KBM-7 (cell line): ENCODE measurements around the gene RPS14.

Source experiments
- DNase-seq: peaks from one replicate; pipeline ENCODE4 v3.0.0-alpha.2; 2015
- in situ Hi-C: fragments of 300-500 bp; cut with MboI; formaldehyde crosslinking; loops from 2 replicates; pipeline ENCODE4 v1.14.3; 2020; ENCODE audit warnings: low sequenced_read_pairs, low pct_unique_long_range_greater_than_20kb, mixed read lengths

RPS14 gene

GRCh38 chr5:150451594-150451993, 2.1 kb upstream of the RPS14 start:
- in situ Hi-C loops: no loop called here
- no peak for DNase-seq

- in situ Hi-C loops: no loop called here
- peak; percentile 37 for DNase-seq
Observed at GRCh38 chr5:150448952-150449516, 505 bp downstream of the RPS14 start.

GRCh38 chr5:150448334-150448733, 1.2 kb downstream of the RPS14 start:
- in situ Hi-C loops: no loop called here
- no peak for DNase-seq

GRCh38 chr5:150447188-150447587, 2.4 kb downstream of the RPS14 start:
- no peak for DNase-seq
- in situ Hi-C loops: no loop called here

GRCh38 chr5:150446583-150446982, 3.0 kb downstream of the RPS14 start:
- in situ Hi-C loops: no loop called here
- no peak for DNase-seq

- in situ Hi-C loops: no loop called here
- DNase-seq: no peak
Observed at GRCh38 chr5:150446088-150446487, 3.5 kb downstream of the RPS14 start.

- in situ Hi-C loops: no loop called here
- no peak for DNase-seq
Observed at GRCh38 chr5:150444770-150445169, 4.8 kb downstream of the RPS14 start.

- no peak for DNase-seq
- in situ Hi-C loops: no loop called here
Observed at GRCh38 chr5:150443242-150444075, 6.1 kb downstream of the RPS14 start.

GRCh38 chr5:150442699-150443080, 6.8 kb downstream of the RPS14 start:
- DNase-seq: peak; percentile 42
- in situ Hi-C loops: no loop called here

GRCh38 chr5:150441813-150442698, 7.5 kb downstream of the RPS14 start:
- DNase-seq: no peak
- in situ Hi-C loops: no loop called here

GRCh38 chr5:150440948-150441812, 8.4 kb downstream of the RPS14 start:
- in situ Hi-C loops: no loop called here
- no peak for DNase-seq

GRCh38 chr5:150438873-150439546, 10.5 kb downstream of the RPS14 start:
- DNase-seq: peak; percentile 45
- in situ Hi-C loops: no loop called here

- in situ Hi-C loops: no loop called here
- DNase-seq: peak; percentile 89
Observed at GRCh38 chr5:150436141-150436680, 13.3 kb downstream of the RPS14 start.

- in situ Hi-C loops: no loop called here
- no peak for DNase-seq
Observed at GRCh38 chr5:150434464-150434863, 15.1 kb downstream of the RPS14 start.

GRCh38 chr5:150431574-150431973, 18.0 kb downstream of the RPS14 start:
- in situ Hi-C loops: no loop called here
- no peak for DNase-seq

- in situ Hi-C loops: no loop called here
- DNase-seq: no peak
Observed at GRCh38 chr5:150431048-150431447, 18.5 kb downstream of the RPS14 start.

GRCh38 chr5:150429410-150429873, 20.1 kb downstream of the RPS14 start:
- DNase-seq: no peak
- in situ Hi-C loops: no loop called here

GRCh38 chr5:150428978-150429377, 20.6 kb downstream of the RPS14 start:
- no peak for DNase-seq
- in situ Hi-C loops: no loop called here
